Liver (tissue), 2 donors: ENCODE measurements around the gene EXOC2.

Source experiments
- CTCF ChIP-seq: fragments of 150-350 bp; IDR thresholded peaks from 2 replicates; pipeline ENCODE4 v1.5.1; 2017; ENCODE audit warnings: improper control_type of control experiment, low read depth, low read length; ENCODE audit not compliant: missing input control
- REST ChIP-seq: IDR thresholded peaks from 2 replicates; pipeline ENCODE4 v1.6.1; 2016; ENCODE audit warnings: antibody characterized with exemption, mild to moderate bottlenecking
- YY1 ChIP-seq: IDR thresholded peaks from 2 replicates; pipeline ENCODE4 v1.6.1; 2016; ENCODE audit warnings: antibody characterized with exemption, mild to moderate bottlenecking
- donor health status: healthy.

GRCh38 chr6:603265-603664 is 89.7 kb downstream of the EXOC2 start:
- TF ChIP-seq CTCF (no peak), REST (no peak), YY1 (no peak)
